HG03025 (cell line): ENCODE measurements around the gene FLNA.
"Not testable (repeated sequence)": the region's sequence is repeated elsewhere in the genome, so short reads cannot be mapped to it uniquely, and the experiment has no call there.

Source experiments
- ATAC-seq: cut with Tn5 transposase; IDR thresholded peaks from one replicate; pipeline ENCODE4 v1.9.1; 2021; ENCODE audit warnings: mild to moderate bottlenecking, moderate library complexity; ENCODE audit not compliant: unreplicated experiment, low FRiP score

The FLNA gene

DNA sequence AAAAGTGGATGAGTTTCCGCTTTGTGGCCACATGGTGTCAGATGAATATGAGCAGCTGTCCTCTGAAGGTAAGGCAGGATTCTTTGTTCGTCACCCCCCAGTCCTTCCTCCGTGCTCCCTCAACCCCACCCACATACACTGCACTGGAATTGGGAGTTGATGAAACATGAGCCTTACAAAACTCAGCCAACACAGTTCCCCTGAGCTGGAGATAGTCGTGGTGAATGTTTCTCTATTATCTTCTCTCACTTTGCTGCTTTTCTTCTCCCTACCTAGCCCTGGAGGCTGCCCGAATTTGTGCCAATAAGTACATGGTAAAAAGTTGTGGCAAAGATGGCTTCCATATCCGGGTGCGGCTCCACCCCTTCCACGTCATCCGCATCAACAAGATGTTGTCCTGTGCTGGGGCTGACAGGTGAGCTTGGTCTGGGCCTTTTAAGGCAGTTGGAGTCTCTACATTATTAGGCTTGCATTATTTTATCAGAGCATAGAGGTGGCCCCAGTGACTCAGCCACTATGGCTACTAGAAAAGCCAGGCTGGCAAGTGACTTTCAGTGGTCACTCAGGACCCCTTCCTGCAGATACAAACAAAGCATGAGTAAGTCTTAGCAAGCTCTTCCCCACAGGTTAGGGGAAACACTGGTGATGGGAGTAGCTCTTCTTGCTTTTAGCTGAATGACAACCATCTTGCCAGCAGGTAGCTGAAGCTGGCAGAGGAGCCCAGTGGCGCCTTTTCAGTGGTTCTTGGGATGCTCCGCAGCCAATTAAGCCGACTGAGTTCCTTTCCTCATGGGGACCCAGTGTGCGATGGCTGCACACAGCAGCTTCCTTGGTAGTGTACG lies 25.3 kb upstream of the FLNA start:
- ATAC-seq = no peak

DNA sequence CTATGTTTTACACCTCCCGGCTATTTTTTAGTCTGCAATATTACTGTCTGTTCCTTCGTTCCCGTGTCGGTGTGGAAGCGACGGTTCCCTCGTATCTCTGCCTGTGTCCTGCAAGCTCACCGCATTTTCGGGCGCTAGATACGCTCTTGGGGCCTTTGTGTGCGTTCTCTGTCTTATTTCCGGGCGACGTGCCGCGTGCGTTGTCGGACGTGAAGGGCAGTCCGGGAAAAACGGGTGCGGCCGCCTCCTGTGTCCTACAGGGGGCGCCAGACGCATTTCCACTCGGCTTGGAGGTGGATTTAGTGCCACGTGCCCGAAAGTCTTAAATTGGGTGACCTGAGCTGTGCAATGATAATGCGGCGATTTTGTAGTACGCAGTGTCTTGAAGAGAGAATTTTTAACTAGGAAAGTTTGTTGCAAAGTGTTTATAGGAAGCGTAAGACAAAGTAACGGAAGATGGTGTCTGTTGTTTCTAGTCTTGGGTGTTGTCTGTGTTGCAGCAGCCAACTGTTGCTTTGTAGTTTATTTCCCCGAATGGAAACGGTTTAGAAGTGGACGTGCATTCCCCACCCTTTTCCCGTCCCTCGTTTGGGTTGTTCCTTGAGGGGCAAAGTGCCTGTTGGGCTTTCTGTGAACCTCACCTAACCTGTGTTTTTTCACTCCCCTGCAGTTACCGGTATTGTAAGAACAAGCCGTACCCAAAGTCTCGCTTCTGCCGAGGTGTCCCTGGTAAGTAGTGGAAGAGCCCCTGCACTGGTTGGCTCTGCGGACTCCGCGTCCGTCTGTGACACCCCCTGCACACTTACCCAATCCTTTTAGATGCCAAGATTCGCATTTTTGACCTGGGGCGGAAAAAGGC lies 24.5 kb upstream of the FLNA start:
- peak; percentile 35 for ATAC-seq

DNA sequence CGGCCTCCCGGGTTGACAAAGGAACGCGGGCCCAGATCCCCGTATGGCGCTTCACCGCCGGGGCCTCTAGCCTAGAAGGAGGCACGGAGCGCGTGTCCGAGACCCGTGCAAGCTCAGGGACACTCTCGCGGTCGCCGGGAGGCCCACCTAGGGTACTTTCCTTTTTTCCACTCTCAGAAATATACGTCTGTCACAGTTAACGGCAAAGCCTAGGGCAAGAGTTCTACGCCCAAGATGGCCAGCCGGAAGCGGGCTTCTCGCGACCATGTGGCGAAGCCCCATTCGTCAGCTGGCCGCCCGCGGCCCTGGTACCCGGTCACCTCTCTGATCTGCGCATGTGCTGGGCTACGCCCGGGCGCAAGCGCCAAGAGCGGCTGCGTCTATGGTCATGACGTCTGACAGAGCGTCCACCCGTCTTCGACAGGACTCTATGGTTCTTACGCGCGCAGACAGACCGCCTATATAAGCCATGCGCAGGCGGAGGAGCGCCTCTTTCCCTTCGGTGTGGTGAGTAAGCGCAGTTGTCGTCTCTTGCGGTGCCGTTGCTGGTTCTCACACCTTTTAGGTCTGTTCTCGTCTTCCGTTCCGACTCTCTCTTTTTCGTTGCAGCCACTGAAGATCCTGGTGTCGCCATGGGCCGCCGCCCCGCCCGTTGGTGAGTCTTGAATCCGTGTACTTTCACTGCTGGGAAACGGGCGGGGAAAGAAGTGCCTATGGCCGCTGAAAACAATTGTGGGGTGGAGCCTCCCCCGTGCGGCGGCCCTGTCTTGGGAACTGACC lies 23.6 kb upstream of the FLNA start, which contains the start of gene RPL10:
RPL10 (plus strand) TSS at position 490 of the 780 bp plus-strand sequence; CDS start at position 633, 143 bp downstream.
- ATAC-seq = peak; percentile 73

DNA sequence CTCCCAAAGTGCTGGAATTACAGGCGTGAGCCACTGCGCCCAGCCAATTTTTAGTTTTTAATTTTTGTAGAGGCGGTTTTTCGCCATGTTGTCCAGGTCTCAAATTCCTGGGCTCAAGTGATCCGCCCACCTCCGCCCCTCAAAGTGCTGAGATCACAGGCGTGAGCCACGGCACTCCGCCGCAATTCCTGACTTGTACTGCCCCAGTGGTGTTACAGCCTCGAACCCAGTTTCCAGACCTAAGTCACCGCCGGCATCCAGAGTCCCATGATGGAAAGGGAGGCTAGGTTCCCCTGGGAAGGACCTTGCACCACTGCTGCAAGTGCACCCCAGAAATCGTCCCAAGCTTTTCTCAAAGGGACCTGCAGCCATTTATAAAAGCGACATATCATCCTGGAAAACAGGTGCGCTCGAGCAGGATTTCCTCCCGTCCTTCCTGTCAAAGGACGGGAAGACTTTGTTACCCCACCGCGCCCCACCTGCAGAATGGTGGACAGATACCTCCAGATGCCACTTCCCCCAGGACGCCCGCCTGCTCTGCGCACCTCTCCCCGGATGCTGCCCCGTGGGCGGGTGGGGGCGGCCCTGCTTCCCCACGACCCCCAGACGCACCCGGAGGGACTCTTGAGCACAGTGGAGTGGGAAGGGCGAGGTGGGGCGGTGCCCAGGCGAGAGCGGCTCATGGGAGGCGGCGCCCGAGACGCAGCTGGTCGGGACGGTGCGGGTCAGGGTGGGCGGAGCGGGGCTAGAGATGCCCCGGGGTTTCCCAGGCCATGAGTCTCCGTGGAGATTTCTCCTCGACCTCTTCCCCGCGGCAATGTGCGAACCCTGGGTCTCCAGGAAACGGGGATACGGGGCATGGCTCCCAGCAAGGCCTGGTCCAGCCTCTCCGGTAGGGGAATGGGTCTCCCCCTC lies 22.8 kb upstream of the FLNA start:
- ATAC-seq = peak; percentile 32

DNA sequence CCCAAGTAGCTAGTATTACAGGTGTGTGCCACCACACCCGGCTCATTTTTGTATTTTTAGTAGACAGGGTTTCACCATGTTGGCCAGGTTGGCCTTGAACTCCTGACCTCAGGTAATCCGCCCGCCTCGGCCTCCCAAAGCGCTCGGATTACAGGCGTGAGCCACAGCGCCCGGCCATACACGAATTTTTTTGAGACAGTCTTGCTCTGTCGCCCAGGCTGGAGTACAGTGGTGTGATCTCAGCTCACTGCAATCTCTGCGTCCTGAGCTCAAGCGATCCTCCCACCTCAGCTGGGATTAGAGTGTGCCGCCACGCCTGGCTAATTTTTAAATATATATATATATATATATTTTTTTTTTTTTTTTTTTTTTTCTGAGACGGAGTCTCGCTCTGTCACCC lies 21.9 kb upstream of the FLNA start:
- not testable (repeated sequence) for ATAC-seq

DNA sequence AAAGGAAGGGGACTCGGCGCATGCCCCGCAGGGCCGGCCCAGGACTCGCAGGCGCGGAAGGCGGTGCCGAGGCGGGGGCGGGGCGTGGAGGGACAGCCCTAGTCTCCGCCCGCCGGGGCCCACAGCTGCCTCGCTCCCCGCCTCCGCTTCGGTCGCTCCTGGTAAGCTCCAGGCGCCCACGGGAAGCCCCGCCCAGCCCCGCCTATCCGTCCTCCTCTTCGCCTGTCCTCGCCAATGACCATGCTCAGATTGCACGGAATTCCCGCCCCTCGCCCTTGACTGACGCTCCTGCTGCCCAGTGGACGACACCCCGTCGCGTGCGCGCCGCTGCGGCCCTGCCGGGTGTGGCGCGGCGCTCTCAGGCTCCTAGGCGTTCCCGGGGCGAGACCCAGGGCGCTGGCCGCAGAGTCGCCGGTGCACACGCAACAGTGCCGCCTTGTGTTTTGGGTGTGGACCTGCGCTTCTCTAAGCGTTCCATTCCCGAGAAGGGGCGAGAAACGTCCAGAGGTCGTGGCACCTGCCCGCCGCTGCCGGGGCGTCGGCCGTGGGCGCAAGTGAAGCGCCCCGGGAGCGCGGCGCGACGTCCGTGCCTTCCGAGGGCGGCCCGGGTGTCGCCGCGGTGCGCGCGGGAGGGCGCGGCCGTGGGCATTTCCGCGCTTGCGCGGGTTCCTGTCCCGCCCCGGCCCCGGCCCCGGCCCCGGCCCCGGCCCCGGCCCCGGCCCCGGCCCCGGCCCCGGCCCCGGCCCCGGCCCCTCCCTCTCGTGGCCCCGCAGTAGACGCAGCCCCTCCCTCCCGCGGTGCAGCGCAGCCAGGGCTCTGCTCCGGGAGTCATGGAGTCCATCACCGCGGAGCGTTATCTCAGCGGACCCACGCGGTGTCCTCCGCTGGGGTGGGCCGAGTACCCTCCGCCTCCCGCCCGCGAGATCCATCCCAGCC lies 15.6 kb upstream of the FLNA start:
- peak; percentile 53 for ATAC-seq

DNA sequence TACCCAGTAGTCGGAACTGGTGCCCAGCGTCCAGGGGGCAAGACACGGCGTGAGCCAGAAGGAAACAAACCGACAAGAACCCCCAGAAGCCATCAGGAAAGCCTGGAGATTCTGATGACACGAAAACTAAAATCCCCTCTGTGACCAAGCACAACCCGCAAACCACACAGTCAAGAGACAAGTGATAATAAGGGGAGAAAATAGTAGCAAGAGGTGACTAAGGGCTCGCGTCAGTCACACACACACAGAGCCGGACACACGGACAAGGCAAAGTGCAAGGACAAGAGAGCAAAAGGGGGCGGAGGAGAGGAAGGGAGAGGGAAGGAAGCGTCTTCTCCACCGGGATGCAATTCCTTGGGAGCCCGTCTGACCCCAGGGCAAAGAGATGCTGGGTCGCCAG lies 14.2 kb upstream of the FLNA start:
- not testable (repeated sequence) for ATAC-seq

DNA sequence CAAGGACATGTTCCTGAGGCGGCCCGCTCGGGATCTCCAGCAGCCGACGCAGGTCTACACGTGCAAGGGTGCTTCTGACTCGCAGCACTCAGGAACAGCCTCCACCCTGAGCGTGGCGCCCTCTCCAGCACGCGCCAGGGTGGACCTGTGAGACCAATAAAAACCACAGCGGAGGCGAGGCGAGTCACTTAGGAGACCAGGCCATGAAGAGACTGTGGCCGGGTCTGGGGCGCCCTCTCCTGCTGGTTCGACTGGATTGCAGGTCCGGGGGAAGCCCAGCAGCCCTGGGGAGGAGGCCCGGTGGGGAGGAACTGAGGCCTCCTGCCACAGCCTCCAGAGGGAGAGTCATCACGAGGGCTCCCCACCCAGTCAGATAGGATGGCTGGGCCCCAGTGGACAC lies 13.7 kb upstream of the FLNA start:
- ATAC-seq = not testable (repeated sequence)

DNA sequence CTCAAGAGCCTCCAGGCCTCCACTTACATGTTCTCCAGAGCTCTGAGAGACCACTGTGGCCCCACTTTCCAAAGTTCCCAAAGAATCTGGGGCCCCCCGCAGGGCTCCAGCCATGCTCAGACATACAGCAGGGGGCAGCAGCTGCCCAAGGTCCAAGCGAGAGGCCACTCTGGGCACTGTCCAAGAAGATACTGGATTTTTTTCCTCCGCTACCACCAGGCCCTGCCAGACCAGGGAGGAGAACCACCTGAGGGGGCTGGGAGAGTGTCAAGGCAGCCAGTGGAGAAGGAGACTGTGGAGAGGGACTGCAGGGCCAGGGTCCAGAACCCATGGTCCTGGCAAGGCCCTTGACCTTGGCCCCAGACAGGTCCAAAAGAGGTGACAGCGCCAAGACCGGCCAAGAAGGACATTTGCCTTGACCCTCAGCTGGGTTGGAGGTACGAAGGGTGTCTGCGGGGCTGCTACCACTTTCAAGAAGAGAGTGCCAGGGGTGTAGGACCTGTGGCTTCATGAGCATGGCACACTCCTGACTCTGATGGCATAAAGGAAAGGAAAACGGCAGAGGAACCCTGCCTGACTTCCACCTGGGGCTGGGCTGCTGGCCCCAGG lies 10.0 kb upstream of the FLNA start:
- ATAC-seq = no peak

DNA sequence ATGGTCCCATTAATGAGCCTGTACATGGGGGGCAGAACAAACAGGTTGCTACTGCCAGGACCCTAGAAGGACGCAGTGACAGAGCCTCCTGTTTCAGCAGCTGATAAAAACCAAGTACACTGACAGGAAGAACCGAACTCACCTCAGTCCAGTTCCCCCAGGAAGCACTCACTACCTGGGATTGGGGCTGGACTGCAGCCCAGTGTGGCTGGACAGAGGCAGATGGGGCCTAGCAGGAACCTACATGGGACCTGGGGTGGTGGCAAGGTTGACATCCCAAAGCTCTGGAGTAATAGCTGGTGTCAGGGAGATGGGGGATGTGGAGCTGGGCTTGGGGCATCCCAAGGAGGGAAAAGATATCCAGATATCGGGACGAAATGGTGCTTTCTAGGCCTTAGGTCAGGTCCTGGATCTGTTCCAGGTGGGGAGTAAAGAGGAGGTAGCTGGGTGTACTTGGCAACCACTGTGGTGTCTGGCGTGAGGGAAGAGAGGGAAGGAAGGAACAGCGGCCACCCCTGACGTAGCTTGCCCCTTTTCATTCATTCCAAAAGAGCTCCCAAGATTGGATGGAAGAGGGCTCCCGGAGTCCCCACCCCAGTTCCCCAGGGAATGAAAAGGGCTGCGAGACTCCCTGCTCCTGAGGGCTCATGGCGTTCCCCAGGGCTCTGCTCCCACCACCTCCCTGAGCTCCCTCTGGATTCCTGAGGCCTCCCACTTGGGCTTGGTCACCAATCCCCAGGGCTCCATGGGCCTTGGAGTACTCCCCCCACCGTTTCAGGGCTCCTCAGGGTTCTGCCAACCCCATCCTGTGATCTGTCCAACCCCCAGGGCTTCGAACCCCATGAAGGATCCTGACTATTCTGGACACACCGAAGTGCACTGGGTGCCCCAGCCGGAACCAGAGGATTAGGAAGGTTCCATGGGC lies 9.2 kb upstream of the FLNA start:
- ATAC-seq = no peak

DNA sequence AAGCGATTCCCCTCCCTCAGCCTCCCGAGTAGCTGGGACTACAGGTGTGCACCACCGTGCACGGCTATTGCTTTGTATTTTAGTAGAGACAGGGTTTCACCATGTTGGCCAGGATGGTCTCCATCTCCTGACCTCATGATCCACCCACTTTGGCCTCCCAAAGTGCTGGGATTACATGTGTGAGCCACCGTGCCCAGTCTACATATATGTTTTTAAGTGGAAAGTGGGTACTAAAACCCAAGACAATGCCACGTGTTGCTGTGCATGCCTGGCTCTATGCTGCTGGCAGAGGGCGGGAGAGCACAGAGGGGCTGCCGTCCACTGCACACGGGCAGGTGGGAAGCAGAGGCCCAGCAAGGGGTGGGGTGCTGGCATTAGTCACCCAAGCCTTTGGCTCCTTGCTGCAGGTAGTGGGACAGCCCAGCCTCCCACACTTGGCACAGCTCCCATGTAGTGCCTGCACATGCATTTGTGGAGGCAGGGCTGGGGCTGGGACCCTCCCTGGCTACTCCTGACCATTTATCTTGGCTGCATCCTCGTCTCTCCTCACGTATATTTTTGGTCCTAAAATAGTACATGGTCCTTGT lies 8.1 kb upstream of the FLNA start:
- no peak for ATAC-seq

DNA sequence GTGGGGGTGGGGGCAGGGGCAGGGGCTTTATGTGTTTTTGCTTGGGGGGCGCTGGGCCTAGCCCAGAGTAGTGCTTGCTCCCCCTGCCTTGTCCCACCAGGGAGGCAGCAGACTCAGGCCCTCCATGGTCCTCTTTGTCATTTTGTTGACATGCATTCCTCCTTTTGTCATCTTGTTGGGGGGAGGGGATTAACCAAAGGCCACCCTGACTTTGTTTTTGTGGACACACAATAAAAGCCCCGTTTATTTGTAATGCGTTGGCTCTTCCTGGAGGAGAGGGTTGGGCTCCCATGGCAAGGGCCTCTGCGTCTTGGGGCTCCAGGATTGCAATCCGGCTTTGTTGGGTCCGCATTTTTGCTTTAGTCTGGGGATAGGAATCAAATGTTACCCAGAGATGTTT lies 6.8 kb upstream of the FLNA start:
- ATAC-seq = no peak

DNA sequence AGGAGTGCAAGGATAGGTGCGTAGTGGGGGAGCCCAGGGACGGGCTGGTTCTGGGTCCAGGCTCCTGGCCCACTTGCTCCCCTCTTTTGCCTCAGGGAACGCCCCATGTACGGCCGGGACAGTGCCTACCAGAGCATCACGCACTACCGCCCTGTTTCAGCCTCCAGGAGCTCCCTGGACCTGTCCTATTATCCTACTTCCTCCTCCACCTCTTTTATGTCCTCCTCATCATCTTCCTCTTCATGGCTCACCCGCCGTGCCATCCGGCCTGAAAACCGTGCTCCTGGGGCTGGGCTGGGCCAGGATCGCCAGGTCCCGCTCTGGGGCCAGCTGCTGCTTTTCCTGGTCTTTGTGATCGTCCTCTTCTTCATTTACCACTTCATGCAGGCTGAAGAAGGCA lies 6.4 kb upstream of the FLNA start:
- ATAC-seq = no peak

DNA sequence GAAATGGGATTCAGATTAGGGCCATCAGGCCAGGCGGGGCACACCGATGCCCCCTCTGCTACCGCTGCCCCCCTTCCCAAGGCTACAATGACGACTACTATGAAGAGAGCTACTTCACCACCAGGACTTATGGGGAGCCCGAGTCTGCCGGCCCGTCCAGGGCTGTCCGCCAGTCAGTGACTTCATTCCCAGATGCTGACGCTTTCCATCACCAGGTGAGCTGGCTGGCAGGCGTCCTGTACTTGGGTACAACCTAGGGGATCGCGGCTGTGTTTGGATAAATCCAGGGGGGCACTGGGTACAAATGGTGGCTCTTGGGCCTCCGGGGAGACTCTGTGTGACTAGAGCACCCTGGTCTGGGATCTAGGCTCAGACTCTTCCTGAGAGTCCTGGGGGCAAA lies 5.7 kb upstream of the FLNA start:
- ATAC-seq = no peak

DNA sequence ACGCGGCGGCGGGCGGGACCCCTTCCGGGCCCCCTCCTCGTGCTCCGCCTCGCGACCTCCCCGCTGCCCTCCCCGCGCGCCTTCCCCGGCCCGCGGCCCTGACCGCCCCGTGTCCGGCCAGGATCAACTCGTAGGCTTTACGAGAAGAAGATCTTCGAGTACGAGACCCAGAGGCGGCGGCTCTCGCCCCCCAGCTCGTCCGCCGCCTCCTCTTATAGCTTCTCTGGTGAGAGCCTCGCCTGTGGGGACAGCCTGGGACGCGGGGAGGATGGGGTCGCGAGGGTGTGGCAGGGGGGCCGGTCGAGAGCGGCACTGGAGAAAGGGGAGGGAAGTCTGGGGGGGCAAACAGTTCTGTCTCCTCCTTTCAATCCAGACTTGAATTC lies 5.1 kb upstream of the FLNA start:
- peak; percentile 3 for ATAC-seq

DNA sequence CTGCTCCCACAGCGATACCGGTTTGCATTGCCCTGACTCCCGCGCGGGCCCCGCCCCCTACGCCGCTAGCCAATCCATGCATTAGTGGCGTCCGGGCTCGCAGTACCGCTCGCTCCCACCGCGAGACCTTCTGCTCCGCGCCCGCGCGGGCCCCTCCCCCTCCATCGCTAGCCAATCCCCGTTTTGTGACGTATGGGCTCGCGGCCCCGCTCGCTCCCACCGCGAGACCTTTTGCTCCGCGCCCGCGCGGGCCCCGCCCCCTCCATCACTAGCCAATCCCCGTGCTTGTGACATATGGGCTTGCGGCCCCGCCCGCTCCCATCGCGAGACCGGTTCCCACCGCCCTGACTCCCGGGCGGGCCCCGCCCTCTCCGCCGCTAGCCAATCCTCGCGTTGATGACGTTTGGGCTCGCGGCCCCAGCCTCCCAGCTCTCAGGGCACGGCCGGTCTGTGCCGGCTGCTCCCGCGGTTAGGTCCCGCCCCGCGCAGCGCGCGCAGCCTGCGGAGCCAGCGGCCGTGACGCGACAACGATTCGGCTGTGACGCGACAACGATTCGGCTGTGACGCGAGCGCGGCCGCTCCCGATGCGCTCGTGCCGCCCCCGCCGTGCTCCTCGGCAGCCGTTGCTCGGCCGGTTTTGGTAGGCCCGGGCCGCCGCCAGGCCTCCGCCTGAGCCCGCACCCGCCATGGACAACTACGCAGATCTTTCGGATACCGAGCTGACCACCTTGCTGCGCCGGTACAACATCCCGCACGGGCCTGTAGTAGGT lies 4.5 kb upstream of the FLNA start, which contains the start of gene EMD:
EMD (plus strand) TSS at position 497 of the 770 bp plus-strand sequence; CDS start at position 687, 190 bp downstream.
- peak; percentile 69 for ATAC-seq
